AG04450 (cell line): Measurements from ENCODE around the gene ZFYVE21. TPM values are rescaled to one million over a fixed set of nuclear protein-coding genes. Genes with fewer than 3 reads are reported as not detected.
"Not testable (repeated sequence)": the region's sequence is repeated elsewhere in the genome, so short reads cannot be mapped to it uniquely, and the experiment has no call there.

Experiments
- CTCF ChIA-PET: fragments of 300-600, 350-600 bp; formaldehyde crosslinking; extraction: SDS; loops from one replicate; lab custom pipeline; 2022; ENCODE audit warnings: antibody characterized with exemption, inconsistent platforms; lab: Charles Lee
- POLR2A ChIA-PET: fragments of 350-600 bp; formaldehyde crosslinking; extraction: SDS; loops from one replicate; lab custom pipeline; 2021; ENCODE audit warnings: antibody characterized with exemption, inconsistent platforms; lab: Yijun Ruan, JAX
- DNase-seq: peaks from one replicate; pipeline ENCODE4 v3.0.0-alpha.2; 2011; ENCODE audit warnings: low read depth, low spot score
- H3K27ac ChIP-seq: one replicate; pipeline ENCODE4 v1.5.1; 2012; ENCODE audit warnings: low read depth, low read length, control low read depth
- H3K27me3 ChIP-seq: one replicate; pipeline ENCODE4 v1.6.0; 2012; ENCODE audit warnings: low read length; ENCODE audit not compliant: control insufficient read depth, insufficient read depth
- H3K4me3 ChIP-seq: 2 replicates; pipeline ENCODE4 v1.5.1; 2011; ENCODE audit warnings: mild to moderate bottlenecking, low read depth, low read length, control low read depth
- H3K9me3 ChIP-seq: 2 replicates; pipeline ENCODE4 v1.5.1; 2012; ENCODE audit warnings: low read length; ENCODE audit not compliant: control insufficient read depth, insufficient read depth
- CTCF ChIP-seq: IDR thresholded peaks from 2 replicates; pipeline ENCODE4 v1.5.1; 2011; ENCODE audit warnings: low read depth, low read length, control low read depth, inconsistent platforms
- polyA plus RNA-seq: library from polyadenylated mRNA; depleted of rRNA; stranded (reverse); fragments of >200 nt; gene quantifications from 2 replicates; pipeline ENCODE4 v1.2.3, GENCODE V29; 2011

Gene ZFYVE21
- polyA plus RNA-seq, 1 experiment, result 77.5 TPM

GRCh38 chr14:103688906-103689902, 26.4 kb upstream of the ZFYVE21 start:
- H3K9me3 ChIP-seq, result no peaks in the 10 kb centered on the region; the same call in 1 of the 2 replicates
- H3K27me3 ChIP-seq, result no peaks in the 10 kb centered on the region
- H3K4me3 ChIP-seq, result no peak overlapping the region
- TF ChIP-seq CTCF, result no peak
- no peak overlapping the region for H3K27ac ChIP-seq
- ChIA-PET POLR2A (no interaction called here), CTCF (no interaction called here)
- no peak for DNase-seq

DNA sequence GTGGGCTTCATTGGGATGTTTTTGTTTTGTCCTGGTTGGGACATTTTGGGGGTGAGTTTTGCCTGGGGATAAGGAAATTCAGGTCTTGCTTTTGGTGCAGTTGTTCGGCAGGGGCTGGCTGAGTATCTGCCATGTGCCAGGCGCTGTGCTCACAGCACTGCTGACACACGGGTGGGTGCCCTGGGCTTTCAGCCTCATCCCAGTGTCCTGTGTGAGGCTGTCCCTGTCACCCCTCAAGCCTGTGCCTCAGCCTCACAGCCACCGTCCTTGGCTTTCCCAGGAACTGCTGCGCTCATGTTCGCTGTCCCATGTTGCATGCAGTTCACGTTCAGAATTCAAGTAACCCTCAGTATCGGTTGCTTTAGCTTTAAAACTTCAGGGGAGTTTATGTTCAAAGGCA, 25.3 kb upstream of the ZFYVE21 start:
- Histone ChIP-seq H3K4me3 (no peak overlapping the region), H3K27me3 (no peaks in the 10 kb centered on the region), H3K9me3 (no peaks in the 10 kb centered on the region; the same call in 1 of the 2 replicates), H3K27ac (peak overlapping the region; percentile 2)
- CTCF ChIA-PET, result no interaction called here
- no peak for DNase-seq
- TF ChIP-seq CTCF, result no peak
- POLR2A ChIA-PET, result interaction anchor here (0.6 to 0.7 kb wide), 2 partner anchors 8 to 26 kb away, joined by 3 to 7 read pairs; no protein-coding TSS in a partner anchor

- POLR2A ChIA-PET, result interaction anchor here (0.7 kb wide), 1 partner anchor 22 kb away, joined by 9 read pairs; no protein-coding TSS in a partner anchor
- CTCF ChIA-PET, result not testable (repeated sequence)
These were observed 24.0 kb upstream of the ZFYVE21 start for GRCh38 chr14:103691655-103692054.

DNA sequence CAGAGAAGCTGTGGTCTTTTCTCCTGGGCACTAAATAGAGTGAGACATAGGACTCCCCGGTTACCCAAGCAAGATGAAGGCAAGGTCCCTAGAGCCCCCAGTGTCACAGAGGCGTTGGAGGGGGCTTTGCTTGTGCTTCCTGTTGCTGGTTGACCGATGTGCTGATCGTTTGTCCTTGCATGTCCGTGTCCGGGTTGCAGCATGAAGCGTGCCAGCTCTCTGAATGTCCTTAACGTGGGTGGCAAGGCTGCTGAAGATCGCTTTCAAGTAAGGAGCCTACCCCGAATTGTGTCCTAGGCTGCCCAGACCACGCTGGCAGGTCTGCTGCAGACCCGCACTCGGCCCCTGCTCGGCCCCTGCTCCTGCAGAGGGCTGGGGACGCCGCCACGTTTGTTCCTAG, 23.5 kb upstream of the ZFYVE21 start:
- Histone ChIP-seq H3K4me3 (no peak overlapping the region), H3K9me3 (no peaks in the 10 kb centered on the region; the same call in 1 of the 2 replicates), H3K27me3 (no peaks in the 10 kb centered on the region), H3K27ac (no peak overlapping the region)
- TF ChIP-seq CTCF, result no peak
- ChIA-PET POLR2A (no interaction called here), CTCF (no interaction called here)
- no peak for DNase-seq

More at GRCh38 chr14:103691655-103692054, 24.0 kb upstream of the ZFYVE21 start:
- not testable (repeated sequence) for H3K9me3 ChIP-seq, DNase-seq, H3K4me3 ChIP-seq, H3K27me3 ChIP-seq, H3K27ac ChIP-seq

- no peak for TF ChIP-seq CTCF
- Histone ChIP-seq H3K4me3 (no peak overlapping the region), H3K27ac (peak overlapping the region; percentile 11), H3K27me3 (no peaks in the 10 kb centered on the region), H3K9me3 (no peaks in the 10 kb centered on the region)
- ChIA-PET POLR2A (no interaction called here), CTCF (no interaction called here)
- no peak for DNase-seq
These were observed 22.7 kb upstream of the ZFYVE21 start for GRCh38 chr14:103692871-103693270.
